OCI-LY7 (cell line): Measurements from ENCODE around the gene SND1. TPM values are rescaled to one million over a fixed set of nuclear protein-coding genes. Genes with fewer than 3 reads are reported as not detected.

Experiments
- BruUV-seq: library from RNA; stranded (reverse); fragments of 400-500 nt; replicated peaks from 2 replicates; lab custom pipeline; 2021; lab: Mats Ljungman, UMichigan
- CTCF ChIA-PET: fragments of 300-600 bp; sonication (Branson Sonifier 250); formaldehyde crosslinking; loops from one replicate; lab custom pipeline; 2022; ENCODE audit warnings: antibody characterized with exemption; ENCODE audit not compliant: unreplicated experiment; lab: Charles Lee
- POLR2A ChIA-PET: fragments of 300-600 bp; sonication (Branson Sonifier 250); formaldehyde crosslinking; loops from one replicate; lab custom pipeline; 2022; ENCODE audit warnings: antibody characterized with exemption; lab: Charles Lee
- DNase-seq: peaks from one replicate; pipeline ENCODE4 v3.0.0-alpha.2; 2015; ENCODE audit warnings: low spot score
- H2AFZ ChIP-seq: fragments of 200-600 bp; sonication (generic), shearing (Covaris generic); 2 replicates; pipeline ENCODE4 v1.6.1; 2014; ENCODE audit warnings: mild to moderate bottlenecking, antibody characterized with exemption, low read length, moderate library complexity
- H3K27ac ChIP-seq: fragments of 200-600 bp; sonication (generic); 2 replicates; pipeline ENCODE4 v1.5.1; 2014; ENCODE audit warnings: mixed run types, low read depth, mild to moderate bottlenecking, moderate library complexity, low read length, inconsistent platforms; ENCODE audit not compliant: poor library complexity, severe bottlenecking
- H3K36me3 ChIP-seq: fragments of 200-600 bp; sonication (generic); 2 replicates; pipeline ENCODE4 v1.6.1; 2014; ENCODE audit warnings: mild to moderate bottlenecking, antibody characterized with exemption, low read length, moderate library complexity, mixed read lengths; ENCODE audit not compliant: insufficient read depth
- H3K4me1 ChIP-seq: fragments of 200-600 bp; sonication (generic); 2 replicates; pipeline ENCODE4 v1.5.1; 2014; ENCODE audit warnings: mild to moderate bottlenecking, low read length; ENCODE audit not compliant: insufficient read depth, poor library complexity, severe bottlenecking
- H3K4me2 ChIP-seq: fragments of 200-600 bp; sonication (generic); 2 replicates; pipeline ENCODE4 v1.6.1; 2014; ENCODE audit warnings: mild to moderate bottlenecking, low read length
- H3K4me3 ChIP-seq: fragments of 200-600 bp; sonication (generic); 2 replicates; pipeline ENCODE4 v1.5.1; 2014; ENCODE audit warnings: mild to moderate bottlenecking, low read depth, low read length; ENCODE audit not compliant: poor library complexity, severe bottlenecking
- H3K79me2 ChIP-seq: fragments of 200-600 bp; sonication (generic); 2 replicates; pipeline ENCODE4 v1.6.1; 2016; ENCODE audit warnings: low read depth, mild to moderate bottlenecking, low read length, moderate library complexity, mixed read lengths; ENCODE audit not compliant: insufficient read depth
- H3K9me2 ChIP-seq: fragments of 200-600 bp; sonication (generic); 2 replicates; pipeline ENCODE4 v1.6.1; 2016; ENCODE audit warnings: mild to moderate bottlenecking, low read length, mixed read lengths; ENCODE audit not compliant: insufficient read depth
- H3K9me3 ChIP-seq: fragments of 200-600 bp; sonication (generic); 2 replicates; pipeline ENCODE4 v1.6.1; 2014; ENCODE audit warnings: mild to moderate bottlenecking, mixed run types, low read length, mixed read lengths
- H4K20me1 ChIP-seq: fragments of 200-600 bp; sonication (generic); 2 replicates; pipeline ENCODE4 v1.6.1; 2014; ENCODE audit warnings: mild to moderate bottlenecking, antibody characterized with exemption, low read length, moderate library complexity, mixed read lengths; ENCODE audit not compliant: insufficient read depth
- EZH2phosphoT487 ChIP-seq: fragments of 200-600 bp; sonication (generic); IDR thresholded peaks from 2 replicates; pipeline ENCODE4 v1.6.1; 2018; ENCODE audit warnings: low read depth, borderline replicate concordance, mild to moderate bottlenecking, mixed run types, antibody characterized with exemption, low read length, moderate library complexity, mixed read lengths
- intact Hi-C: fragments of 100-400 bp; cut with micrococcal nuclease; formaldehyde crosslinking; loops from one replicate; pipeline ENCODE4 v1.10.0; 2022; ENCODE audit not compliant: unreplicated experiment
- total RNA-seq, 2 experiments: library from RNA; depleted of rRNA in 1 of 2; stranded (reverse); fragments of >200 nt in 1 of 2; shearing (Covaris generic) in 1 of 2; gene quantifications; 2 replicates each; pipeline ENCODE4 v1.2.3, GENCODE V29; 2014 to 2022
- TF ChIP-seq, protein P1 (sequence below): fragments of 200-600 bp; sonication (generic); conservative IDR thresholded peaks from 2 replicates; pipeline ENCODE4 v1.5.1; 2014; ENCODE audit warnings: mild to moderate bottlenecking, antibody characterized with exemption, low read length, moderate library complexity, mixed read lengths

The SND1 gene
- total RNA-seq, 2 experiments from 2014 or later: 111 to 221 TPM

- TF ChIP-seq, protein P1, sequence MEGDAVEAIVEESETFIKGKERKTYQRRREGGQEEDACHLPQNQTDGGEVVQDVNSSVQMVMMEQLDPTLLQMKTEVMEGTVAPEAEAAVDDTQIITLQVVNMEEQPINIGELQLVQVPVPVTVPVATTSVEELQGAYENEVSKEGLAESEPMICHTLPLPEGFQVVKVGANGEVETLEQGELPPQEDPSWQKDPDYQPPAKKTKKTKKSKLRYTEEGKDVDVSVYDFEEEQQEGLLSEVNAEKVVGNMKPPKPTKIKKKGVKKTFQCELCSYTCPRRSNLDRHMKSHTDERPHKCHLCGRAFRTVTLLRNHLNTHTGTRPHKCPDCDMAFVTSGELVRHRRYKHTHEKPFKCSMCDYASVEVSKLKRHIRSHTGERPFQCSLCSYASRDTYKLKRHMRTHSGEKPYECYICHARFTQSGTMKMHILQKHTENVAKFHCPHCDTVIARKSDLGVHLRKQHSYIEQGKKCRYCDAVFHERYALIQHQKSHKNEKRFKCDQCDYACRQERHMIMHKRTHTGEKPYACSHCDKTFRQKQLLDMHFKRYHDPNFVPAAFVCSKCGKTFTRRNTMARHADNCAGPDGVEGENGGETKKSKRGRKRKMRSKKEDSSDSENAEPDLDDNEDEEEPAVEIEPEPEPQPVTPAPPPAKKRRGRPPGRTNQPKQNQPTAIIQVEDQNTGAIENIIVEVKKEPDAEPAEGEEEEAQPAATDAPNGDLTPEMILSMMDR: no peak
- TF ChIP-seq EZH2phosphoT487: no peak
- no peaks in the 10 kb centered on the region for H3K4me1 ChIP-seq
- H3K4me2 ChIP-seq: no peak overlapping the region
- H3K27ac ChIP-seq: no peak overlapping the region
- H3K36me3 ChIP-seq: no peaks in the 10 kb centered on the region
- H2AFZ ChIP-seq: no peak overlapping the region
- intact Hi-C loops: no loop called here
- ChIA-PET CTCF (no interaction called here), POLR2A (interaction anchor here (0.6 kb wide), 2 partner anchors 35 to 1342 kb away, joined by 3 read pairs; partner anchors contain the start of gene GCC1)
- no peaks in the 10 kb centered on the region for H4K20me1 ChIP-seq
- H3K4me3 ChIP-seq: no peak overlapping the region
- H3K79me2 ChIP-seq: no peaks in the 10 kb centered on the region
- no peaks in the 10 kb centered on the region for H3K9me3 ChIP-seq
- DNase-seq: no peak
- H3K9me2 ChIP-seq: no peaks in the 10 kb centered on the region
- no TSS peak for BruUV-seq
These were observed 31.4 kb upstream of the SND1 start for GRCh38 chr7:127620406-127621233.

GRCh38 chr7:127625331-127625730 is 26.7 kb upstream of the SND1 start:
- no peak overlapping the region for H3K4me2 ChIP-seq
- no TSS peak for BruUV-seq
- H3K9me3 ChIP-seq: no peaks in the 10 kb centered on the region
- POLR2A ChIA-PET: no interaction called here
- H3K4me3 ChIP-seq: no peak overlapping the region
- H2AFZ ChIP-seq: no peak overlapping the region
- intact Hi-C loops: no loop called here
- H3K36me3 ChIP-seq: no peaks in the 10 kb centered on the region
- H4K20me1 ChIP-seq: no peaks in the 10 kb centered on the region
- H3K9me2 ChIP-seq: no peaks in the 10 kb centered on the region
- H3K4me1 ChIP-seq: no peaks in the 10 kb centered on the region
- no peak for DNase-seq
- H3K79me2 ChIP-seq: no peaks in the 10 kb centered on the region
- no peak for TF ChIP-seq EZH2phosphoT487
- CTCF ChIA-PET: no interaction called here
- H3K27ac ChIP-seq: no peak overlapping the region

DNA sequence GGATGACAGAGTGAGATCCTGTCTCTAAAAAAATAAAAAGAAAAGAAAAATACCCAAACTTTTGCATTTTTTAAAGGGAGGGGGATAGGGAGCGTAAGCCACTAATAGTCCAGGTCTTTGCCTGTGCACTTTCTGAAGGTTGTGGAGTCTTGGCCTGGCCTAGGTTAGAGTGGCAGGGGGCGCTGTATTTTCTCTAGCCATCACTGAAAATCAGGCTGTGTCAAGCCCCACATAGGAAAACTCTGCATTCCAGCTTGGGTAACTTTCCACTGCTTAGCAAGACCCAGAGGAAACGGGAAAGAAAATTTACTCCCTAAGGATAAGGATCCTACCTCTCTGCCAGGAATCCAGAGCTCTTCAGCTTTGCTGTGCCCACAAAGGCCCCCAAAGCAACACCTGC is 23.5 kb upstream of the SND1 start:
- ChIA-PET CTCF (no interaction called here), POLR2A (no interaction called here)
- Histone ChIP-seq H3K4me1 (no peaks in the 10 kb centered on the region), H2AFZ (no peak overlapping the region), H3K27ac (no peak overlapping the region), H3K36me3 (no peaks in the 10 kb centered on the region), H3K79me2 (no peaks in the 10 kb centered on the region), H3K9me2 (no peaks in the 10 kb centered on the region), H3K9me3 (no peaks in the 10 kb centered on the region), H3K4me3 (no peak overlapping the region), H4K20me1 (no peaks in the 10 kb centered on the region), H3K4me2 (no peak overlapping the region)
- TF ChIP-seq, protein P1: peak; percentile 51; the same call in 1 of the 2 replicates
- no peak for TF ChIP-seq EZH2phosphoT487
- DNase-seq: no peak
- intact Hi-C loops: no loop called here
- no TSS peak for BruUV-seq
